HT-29 (cell line): ENCODE results near the gene G6PC3. TPM values are rescaled to one million over a fixed set of nuclear protein-coding genes. Genes with fewer than 3 reads are reported as not detected.

Experiments used
- DNase-seq: peaks from one replicate; pipeline ENCODE4 v3.0.0-alpha.2; 2015; ENCODE audit warnings: low spot score
- small RNA-seq: library from RNA; depleted of rRNA; stranded (forward); fragments of <200 nt; gene quantifications from one replicate; pipeline ENCODE3, GENCODE V24; 2014
- total RNA-seq: library from RNA; depleted of rRNA; stranded (reverse); fragments of >200 nt; shearing (Covaris generic); gene quantifications from 2 replicates; pipeline ENCODE4 v1.2.3, GENCODE V29; 2014; rRNA removed

The G6PC3 gene
- total RNA-seq, 1 experiment from 2014 or later: 74.2 TPM

- no peak for DNase-seq
Observed at GRCh38 chr17:44121997-44122815, 51.7 kb downstream of the G6PC3 start.

GRCh38 chr17:44122816-44123355 lies 52.4 kb downstream of the G6PC3 start:
- DNase-seq: no peak

GRCh38 chr17:44123356-44124117 lies 53.0 kb downstream of the G6PC3 start, which contains the start of gene HDAC5:
Gene HDAC5 (minus strand): TSS chr17:44123641. CDS start chr17:44117515, 6,126 bp downstream.
- peak; percentile 93 for DNase-seq

GRCh38 chr17:44124118-44124438 lies 53.5 kb downstream of the G6PC3 start:
- DNase-seq: no peak

Small RNA genes lying within 50 kb of the gene (small RNA-seq; reads per million reads assigned to genes)
- 1.4 reads per million, percentile 50 among the genes with 10 or more reads in this experiment for gene RF00012

Other genes starting within 250 kb of the G6PC3 start
- gene MPP3, start 237.6 kb upstream of the G6PC3 start, total RNA-seq: 12.0 and 13.9 TPM in 2 replicates
- gene CD300LG, start 223.6 kb upstream of the G6PC3 start, total RNA-seq: not detected in 2 replicates
- gene MPP2, start 163.2 kb upstream of the G6PC3 start, total RNA-seq: 0.29 and 0.56 TPM in 2 replicates
- not detected in 2 replicates for gene PPY, start 128.3 kb upstream of the G6PC3 start, total RNA-seq
- gene PYY, start 116.8 kb upstream of the G6PC3 start, total RNA-seq: not detected in 2 replicates
- 2.7 and 4.2 TPM in 2 replicates for gene NAGS, start 66.1 kb upstream of the G6PC3 start, total RNA-seq
- 78.2 and 83.1 TPM in 2 replicates for gene TMEM101, start 55.8 kb upstream of the G6PC3 start, total RNA-seq
- gene LSM12, start 4.1 kb upstream of the G6PC3 start, total RNA-seq: 38.9 and 50.0 TPM in 2 replicates
- gene HDAC5, start 52.9 kb downstream of the G6PC3 start, total RNA-seq: 54.8 and 56.3 TPM in 2 replicates
- gene HROB, start 71.2 kb downstream of the G6PC3 start, total RNA-seq: 5.8 and 7.8 TPM in 2 replicates
- 0.03 TPM in 1 of 2 replicates, not detected in the other for gene ASB16, start 100.0 kb downstream of the G6PC3 start, total RNA-seq
- gene TMUB2, start 116.2 kb downstream of the G6PC3 start, total RNA-seq: 41.9 and 45.4 TPM in 2 replicates
- 70.5 and 82.7 TPM in 2 replicates for gene ATXN7L3, start 129.1 kb downstream of the G6PC3 start, total RNA-seq
- 61.8 and 65.2 TPM in 2 replicates for gene UBTF, start 148.9 kb downstream of the G6PC3 start, total RNA-seq
- not detected in 2 replicates for gene SLC4A1, start 197.4 kb downstream of the G6PC3 start, total RNA-seq
- gene RUNDC3A, start 237.9 kb downstream of the G6PC3 start, total RNA-seq: 0.16 and 0.36 TPM in 2 replicates